NCI-H2227 (cell line): ENCODE measurements around the gene NUP43.
"Not testable (repeated sequence)": the region's sequence is repeated elsewhere in the genome, so short reads cannot be mapped to it uniquely, and the experiment has no call there.

Source experiments
- DNase-seq: peaks from one replicate; lab custom pipeline; 2025; ENCODE audit not compliant: unreplicated experiment; lab: John Stamatoyannopoulos, UW

Gene NUP43, protein sequence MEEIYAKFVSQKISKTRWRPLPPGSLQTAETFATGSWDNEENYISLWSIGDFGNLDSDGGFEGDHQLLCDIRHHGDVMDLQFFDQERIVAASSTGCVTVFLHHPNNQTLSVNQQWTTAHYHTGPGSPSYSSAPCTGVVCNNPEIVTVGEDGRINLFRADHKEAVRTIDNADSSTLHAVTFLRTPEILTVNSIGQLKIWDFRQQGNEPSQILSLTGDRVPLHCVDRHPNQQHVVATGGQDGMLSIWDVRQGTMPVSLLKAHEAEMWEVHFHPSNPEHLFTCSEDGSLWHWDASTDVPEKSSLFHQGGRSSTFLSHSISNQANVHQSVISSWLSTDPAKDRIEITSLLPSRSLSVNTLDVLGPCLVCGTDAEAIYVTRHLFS

DNA sequence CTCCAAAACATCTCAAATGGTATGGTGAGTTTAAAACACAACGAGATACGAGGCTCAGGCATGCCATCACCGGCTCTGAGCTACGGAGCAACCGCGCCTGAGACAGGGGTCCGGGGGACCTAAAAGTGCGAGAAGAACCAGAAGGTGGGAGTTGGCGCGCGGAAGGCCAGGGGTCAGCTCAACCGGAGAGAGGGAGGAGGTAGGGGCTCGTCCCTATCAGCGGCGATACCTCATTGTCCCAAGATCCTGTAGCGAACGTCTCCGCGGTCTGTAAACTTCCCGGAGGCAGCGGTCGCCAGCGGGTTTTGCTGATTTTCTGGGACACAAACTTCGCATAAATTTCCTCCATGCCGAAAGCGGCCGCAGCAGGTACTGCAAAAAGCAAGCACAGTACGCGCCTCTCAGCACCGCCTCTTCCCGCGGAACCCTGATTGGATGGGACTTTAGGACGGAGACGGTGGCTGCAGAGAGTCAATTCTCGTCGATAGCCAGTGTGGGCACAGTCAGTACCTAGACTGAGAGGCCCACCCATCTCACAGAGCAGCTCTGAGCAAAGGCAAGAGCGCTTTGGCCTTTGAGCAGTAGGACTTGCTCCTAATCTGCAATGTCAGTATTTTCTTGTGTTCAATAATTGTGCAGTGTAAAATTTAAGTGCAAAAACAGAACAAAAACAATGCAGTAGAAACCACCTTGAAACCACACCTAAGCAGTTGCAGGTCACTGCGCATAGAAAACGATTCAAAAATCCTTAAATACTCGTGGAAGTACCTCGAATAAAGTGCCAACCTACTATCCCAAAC, at the start of gene NUP43:
Gene NUP43, minus strand, starts transcription at position 383 of the 800 bp plus-strand sequence. Its CDS starts 34 bp downstream, at position 349.
- peak; percentile 94 for DNase-seq

DNA sequence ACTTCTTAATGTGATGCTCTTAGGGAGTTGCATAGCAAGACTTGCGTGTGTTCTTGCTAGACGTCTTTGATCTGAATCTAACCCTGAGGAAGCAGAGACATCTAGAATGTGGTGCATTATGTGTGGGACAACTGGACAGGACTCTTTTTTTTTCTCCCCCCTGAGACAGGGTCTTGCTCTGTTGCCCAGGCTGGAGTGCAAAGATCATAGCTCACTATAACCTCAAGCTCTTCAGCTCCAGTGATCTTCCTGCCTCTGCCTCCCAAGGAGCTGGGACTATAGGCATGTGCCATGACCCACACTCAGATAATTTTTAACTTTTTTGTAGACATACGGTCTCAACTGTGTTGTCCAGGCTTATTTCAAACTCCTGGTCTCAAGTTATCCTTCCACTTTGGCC, 37.2 kb upstream of the NUP43 start:
- no peak for DNase-seq

DNA sequence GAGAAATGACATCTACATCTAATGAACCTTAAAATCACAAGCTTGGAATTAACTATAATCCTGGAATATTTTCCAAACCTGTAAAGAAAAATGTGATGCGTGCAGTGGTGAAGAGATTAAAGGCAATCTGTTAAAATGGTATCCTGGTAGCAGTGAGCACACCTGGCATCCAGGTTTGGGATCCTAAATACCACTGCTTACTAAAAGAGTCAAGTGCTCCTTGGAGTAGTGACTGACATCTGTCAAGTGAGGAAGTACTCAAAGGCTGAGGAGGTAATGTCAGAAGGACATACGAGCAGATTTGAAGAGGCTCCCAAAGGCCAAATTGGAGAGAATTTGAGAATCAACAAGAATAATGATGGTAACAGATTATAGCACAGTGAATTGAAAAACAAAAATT, 36.0 kb upstream of the NUP43 start:
- DNase-seq = no peak

DNA sequence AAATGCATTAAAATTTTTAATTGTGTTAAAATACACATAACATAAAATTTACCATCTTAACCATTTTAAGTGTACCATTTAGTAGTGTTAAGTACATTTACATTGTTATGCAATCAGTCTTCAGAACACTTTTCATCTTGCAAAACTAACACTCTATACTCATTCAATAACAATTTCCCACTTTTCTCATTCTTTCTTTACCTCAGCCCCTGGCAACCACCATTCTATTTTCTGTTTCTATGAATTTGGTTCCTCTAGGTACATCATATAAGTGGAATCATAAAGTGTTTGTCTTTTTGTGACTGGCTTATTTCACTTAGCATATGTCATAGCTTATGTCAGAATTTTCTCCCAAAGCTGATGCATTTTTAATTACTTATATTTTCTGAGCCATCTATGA, 35.4 kb upstream of the NUP43 start:
- DNase-seq = no peak

DNA sequence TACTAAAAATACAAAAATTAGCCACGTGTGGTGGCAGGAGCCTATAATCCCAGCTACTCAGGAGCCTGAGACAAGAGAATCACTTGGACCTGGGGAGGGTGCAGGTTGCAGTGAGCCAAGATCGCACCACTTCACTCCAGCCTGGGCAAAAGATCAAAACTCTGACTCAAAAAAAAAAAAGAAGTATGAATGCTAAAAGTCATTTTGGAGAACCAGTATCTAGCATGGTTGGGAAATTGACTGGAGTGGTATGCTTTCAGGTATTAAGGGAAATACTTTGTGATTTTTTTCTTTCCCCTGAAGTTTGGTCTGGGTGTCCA, 33.3 kb upstream of the NUP43 start:
- no peak for DNase-seq

DNA sequence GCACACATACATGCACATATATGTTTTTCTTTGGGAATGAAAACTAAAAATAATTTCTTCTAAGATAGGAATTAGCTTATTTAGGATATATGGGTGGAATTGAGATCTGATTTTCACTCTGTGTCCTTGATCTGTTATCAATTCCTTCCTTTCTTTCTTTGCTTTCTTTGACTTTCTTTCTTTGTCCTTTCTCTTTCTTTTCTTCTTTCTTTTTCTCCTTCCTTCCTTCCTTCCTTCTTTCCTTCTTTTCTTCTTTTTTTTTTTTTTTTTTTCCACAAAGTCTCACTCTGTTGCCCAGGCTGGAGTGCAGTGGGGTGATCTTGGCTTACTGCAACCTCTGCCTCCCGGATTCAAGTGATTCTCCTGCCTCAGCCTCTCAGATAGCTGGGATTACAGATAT, 31.3 kb upstream of the NUP43 start:
- DNase-seq = no peak

DNA sequence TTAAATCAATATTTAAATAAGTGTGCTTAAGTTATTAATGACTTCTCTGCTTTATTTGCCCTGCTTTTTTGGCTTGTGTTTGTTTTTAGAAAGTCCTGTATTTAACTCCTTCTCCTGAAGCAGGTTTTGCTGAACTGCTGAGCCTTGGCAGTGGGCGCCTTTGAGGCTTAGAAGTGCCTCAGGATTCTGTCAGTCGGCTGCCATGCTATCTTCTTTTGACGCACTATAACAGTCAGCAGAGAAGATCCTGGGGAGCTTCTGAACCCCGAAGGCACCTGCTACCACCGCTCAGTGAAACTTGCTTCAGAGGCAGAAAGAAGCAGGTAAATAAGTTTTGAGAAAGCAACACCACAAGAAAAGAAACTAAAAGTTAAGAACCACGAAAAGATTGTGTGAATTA, 25.6 kb upstream of the NUP43 start:
- no peak for DNase-seq

DNA sequence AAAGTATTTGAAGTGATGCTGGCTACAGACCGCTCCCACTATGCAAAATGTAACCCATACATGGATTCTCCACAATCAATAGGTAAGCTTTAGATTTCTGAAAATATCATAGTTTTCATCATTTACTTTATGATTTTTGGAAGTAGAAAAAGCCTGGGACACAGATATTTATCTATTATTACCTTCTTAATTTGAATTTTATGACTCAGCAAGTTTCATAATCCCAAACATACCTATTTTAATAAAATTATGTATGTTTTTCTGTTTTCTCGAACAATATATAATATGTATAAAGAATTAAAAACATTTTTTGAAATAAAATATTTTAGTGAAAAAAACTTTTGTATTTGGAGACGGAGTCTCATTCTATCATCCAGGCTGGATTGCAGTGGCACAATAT, 24.9 kb upstream of the NUP43 start:
- DNase-seq = no peak

DNA sequence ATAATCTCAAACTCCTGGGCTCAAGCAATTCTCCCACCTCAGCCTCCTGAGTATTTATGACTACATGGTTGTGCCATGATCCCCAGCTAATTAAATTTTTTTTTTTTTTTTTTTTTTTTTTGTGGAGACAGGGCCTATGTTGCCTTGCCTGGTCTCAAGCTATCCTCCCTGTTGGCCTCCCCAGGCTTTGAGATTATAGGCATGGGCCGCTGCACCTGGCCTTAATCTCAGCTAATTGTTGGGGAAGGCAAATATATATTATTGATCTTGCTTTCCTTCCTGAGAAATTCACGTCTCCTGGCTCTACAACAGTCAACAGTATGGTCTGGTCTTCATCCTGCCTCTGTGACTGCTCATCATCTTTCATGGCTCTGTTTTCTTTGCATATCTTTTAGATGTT, 23.3 kb upstream of the NUP43 start:
- DNase-seq = no peak

DNA sequence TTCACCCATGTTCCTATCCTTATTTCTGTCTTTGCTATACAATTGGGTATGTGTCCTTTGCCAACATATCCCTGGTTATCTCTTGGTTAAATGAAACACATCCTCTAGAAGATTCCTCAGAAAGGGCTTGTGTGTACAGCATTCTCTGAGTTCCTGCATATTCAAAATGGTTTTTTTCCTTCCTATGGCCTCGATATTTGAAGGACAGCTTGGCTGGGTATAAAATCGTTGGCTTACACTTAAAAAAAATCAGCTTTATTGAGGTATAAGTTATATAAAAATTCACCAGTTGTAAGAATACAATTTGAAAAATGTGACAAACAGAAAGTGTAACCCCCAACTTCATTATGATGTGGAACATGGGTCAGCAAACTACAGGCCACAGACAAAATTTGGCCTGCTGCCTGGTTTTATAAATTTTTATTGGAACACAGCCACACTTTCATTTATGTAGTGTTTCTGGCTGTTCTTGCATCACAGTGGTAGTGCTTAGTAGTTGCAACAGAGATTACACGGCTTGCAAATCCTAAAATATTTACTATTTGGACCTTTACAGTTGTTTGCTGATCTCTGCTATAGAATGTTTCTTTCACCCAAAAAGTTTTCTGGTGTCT, 19.9 kb upstream of the NUP43 start:
- DNase-seq = no peak

DNA sequence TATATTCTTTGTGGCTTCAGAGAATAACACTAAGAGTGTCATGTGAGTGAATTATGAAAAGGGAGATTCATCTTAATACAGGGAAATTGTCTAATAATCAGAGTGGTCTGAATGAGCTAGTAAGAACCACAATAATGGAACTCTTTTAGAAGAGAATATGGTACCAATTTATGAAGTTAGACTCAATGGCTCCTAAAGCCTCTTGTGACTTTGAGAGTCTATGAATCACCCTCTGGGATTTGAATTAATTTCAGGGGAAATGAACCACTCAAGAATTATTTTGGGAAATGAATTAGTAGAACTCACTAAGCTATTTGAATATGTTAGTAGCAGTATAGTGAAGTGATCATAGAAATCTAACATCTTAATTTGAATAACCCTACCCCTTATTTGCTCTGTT, 17.5 kb upstream of the NUP43 start:
- DNase-seq = no peak

DNA sequence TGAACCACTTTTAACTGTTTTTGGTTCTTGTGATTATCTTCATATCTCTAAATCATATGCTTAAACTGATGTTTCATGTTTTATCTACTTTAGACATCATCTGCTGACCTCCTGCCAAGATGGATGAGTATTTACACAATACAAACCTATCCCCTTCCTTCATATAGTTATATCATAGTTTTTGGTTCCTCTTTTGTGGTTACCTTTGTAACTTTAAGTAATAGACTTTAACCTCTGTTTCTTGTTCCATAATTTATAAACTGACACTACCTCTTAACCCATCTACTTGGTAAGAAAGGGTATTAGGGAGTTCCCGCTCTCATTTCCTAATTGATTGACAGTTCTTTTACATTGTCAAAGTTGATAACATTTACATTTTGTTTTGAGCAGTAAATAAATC, 15.1 kb upstream of the NUP43 start:
- DNase-seq = no peak

DNA sequence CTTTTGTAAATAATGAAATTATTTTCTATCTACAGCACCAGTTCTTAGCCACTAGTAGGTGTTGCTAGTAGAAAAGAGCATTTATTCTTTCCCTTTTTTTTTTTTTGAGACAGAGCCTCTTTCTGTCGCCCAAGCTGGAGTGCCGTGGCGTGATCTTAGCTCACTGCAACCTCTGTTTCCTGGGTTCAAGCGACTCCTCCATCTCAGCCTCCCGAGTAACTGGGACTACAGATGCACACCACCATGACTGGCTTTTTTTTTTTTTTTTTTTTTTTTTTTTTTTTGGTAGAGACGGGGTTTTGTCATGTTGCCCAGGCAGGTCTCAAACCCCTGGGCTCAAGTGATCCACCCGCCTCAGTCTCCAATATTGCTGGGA, 9.9 kb upstream of the NUP43 start:
- no peak for DNase-seq

DNA sequence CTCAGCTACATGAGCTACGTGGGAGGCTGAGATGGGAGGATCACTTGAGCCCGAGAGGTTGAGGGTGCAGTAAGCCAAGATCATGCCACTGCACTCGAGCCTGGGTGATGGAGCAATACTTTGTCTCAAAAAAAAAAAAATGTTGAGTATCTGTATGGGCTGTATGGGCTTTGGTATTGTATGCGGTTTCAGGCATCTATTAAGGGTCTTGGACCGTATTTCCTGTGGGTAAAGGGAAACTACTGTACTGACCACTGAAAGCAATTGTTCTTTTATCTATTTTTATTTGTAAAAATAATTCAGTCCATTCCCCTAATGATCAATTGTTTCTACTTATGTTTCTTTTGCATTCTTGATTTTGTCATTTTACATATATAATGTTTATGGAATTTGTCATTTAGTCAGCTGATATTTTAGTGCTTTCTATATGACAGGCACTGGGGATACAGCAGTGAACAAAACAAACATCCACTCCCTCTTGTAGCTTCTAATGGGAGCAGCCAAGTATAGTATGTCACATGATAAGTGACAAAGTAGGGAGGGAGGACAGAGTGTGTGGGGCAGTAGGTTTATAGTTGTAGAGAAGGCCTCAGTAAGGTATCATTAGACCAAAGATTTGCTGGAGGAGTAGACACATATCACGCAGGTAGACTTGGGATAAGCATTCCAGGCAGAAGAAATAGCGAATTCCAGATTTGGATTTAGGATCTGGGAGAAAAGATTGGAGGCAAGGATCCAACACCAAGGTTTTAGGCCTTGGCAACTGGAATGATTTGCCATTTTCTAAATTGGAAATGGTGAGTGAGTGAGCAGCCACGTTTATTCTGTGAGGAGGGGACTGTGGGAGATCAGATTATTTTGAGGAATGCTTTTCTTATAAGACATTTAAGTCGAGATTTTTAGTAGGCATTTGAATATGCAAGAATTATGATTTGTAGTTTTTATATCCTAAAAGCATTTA, 9.3 kb upstream of the NUP43 start:
- DNase-seq = peak; percentile 6

DNA sequence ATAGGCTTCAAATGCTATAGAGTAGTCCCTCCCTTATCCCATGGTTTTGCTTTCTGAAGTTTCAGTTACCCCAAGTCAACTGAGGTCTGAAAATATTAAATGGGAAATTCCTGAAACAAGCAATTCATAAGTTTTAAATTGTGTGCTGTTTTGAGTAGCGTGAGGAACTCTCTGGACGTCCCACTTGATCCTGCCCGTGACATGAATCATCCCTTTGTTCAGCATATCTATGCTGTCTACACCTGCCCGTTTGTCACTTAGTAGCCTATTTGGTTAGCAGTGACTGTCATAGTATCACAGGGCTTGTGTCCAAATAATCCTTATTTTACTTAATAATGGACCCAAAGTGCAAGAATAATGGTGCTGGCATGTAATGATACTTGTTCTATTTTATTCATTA, 8.2 kb upstream of the NUP43 start:
- DNase-seq = no peak

DNA sequence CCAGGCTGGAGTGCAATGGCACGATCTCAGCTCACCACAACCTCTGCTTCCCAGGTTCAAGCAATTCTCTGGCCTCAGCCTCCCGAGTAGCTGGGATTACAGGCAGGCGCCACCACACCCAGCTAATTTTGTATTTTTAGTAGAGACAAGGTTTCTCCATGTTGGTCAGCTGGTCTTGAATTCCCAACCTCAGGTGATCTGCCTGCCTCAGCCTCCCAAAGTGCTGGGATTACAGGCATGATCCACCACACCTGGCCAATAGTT, 7.0 kb upstream of the NUP43 start:
- DNase-seq = not testable (repeated sequence)

DNA sequence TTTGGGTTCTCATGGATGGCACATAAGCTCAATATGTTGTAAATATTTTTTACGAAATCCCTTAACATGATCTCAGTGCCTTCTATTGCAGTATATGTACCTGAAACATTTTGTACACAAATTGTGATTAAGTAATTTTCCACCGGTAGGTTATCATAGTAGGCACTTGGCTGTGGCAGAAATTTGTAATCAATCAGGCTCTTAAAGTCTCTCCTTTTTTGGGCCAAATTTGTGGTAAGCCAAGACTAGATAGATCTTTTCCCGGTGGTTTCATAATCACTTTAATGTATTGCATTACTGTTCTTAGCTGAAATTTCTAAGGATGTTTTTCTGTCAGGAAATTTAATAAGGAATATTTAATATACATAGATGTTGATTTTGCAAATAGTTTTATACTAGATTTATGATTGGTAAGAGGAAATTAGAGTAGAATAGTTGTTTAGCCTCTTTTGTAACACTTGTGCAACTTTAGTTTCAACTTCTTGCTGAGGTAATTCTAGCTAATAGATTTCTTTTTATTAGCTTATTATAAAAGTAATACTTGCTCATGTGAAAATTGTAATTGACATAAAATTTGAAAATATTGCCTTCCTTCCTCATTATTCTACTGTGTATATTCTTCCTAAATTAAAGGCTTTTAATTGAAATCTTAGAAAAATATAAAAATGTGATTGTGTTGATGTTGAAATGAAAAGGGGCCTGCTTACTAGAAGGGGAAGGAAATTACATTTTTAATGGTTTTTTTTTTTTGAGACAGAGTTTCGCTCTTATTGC, 6.5 kb upstream of the NUP43 start:
- DNase-seq = no peak

DNA sequence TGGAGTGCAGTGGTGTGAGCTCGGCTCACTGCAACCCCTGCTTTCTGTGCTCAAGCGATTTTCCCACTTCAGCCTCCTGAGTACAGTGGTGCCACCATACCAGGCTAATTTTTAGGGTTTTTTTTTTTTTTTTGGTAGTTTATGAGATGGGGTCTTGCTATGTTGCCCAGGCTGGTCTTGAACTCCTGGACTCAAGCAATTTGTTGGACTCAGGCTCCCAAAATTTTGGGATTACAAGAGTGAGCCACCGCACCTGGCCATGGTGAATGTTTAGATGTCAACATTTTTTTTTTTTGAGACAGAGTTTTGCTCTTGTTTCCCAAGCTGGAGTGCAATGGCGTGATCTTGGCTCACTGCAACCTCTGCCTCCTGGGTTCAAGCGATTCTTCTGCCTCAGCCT, 5.6 kb upstream of the NUP43 start:
- not testable (repeated sequence) for DNase-seq

DNA sequence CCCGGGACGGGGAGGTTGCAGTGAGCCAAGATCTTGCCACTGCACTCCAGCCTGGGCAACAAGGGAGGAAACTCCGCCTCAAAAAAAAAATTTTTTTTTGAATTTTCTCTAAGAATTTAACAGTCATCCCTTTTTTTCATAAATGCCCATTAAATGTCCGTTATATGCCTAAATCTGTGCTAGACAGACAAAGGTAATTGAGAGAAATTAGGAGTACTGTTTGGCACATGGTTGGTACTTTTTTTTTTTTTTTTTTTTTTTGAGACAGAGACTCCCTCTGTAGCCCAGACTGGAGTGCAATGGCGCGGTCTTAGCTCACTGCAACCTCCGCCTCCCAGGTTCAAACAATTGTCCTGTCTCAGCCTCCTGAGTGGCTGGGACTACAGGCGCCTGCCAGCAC, 4.9 kb upstream of the NUP43 start:
- DNase-seq = no peak

DNA sequence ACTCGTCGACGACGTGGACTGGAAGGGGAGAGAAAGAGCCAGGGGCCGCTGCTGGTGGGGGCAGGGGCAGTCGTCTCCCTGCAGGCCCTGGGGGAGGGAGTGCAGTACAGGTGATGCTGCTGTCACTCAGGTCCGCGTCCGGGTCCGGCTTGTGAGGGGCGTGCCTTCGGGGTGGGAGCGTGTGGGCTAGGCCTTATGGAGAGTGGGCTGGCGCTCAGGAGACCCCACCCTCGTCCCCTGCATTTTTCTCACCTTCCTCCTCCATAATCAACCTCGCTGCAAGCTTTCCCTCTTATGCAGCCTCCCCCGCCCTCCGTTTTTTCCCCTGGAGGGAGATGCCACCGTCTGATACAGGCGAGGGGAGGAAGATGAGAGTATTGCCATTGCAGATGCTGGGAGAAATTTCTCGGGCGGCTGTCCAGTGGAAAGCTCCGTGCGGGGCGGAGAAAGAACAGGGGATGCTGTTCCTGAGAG, 3.8 kb upstream of the NUP43 start:
- peak; percentile 87 for DNase-seq
